ENCODE results near the gene CPEB3.
"Not testable (repeated sequence)": the region's sequence is repeated elsewhere in the genome, so short reads cannot be mapped to it uniquely, and the experiment has no call there.

CPEB3 gene

GRCh38 chr10:92142949-92143348 lies 147.9 kb downstream of the CPEB3 start:
- ATAC-seq (ENCODE audit: insufficient read depth, low read depth) = no peak

GRCh38 chr10:92142512-92142911 lies 148.4 kb downstream of the CPEB3 start:
- no peak overlapping the region for H3K27ac ChIP-seq (ENCODE audit: low read length)
- H3K4me3 ChIP-seq (ENCODE audit: low read depth in 1 of 2, low read length in 2 of 2) = no peak overlapping the region
- TF ChIP-seq EZH2 (IDR thresholded peaks at IDR 0.05; ENCODE audit: borderline replicate concordance, low read depth, low read length, severe bottlenecking) (no peak), CTCF (IDR thresholded peaks at IDR 0.05; ENCODE audit: borderline replicate concordance, extremely low read depth, low read length, poor library complexity, severe bottlenecking) (no peak)
- H2AFZ ChIP-seq (ENCODE audit: low read depth, low read length) = no peak overlapping the region
- no peak overlapping the region for H3K4me2 ChIP-seq (ENCODE audit: insufficient read depth, low read length)
- no peaks in the 10 kb centered on the region for H3K4me1 ChIP-seq (ENCODE audit: insufficient read depth, low read length)
- no peaks in the 10 kb centered on the region for H3K27me3 ChIP-seq (ENCODE audit: insufficient read depth, low read length, poor library complexity)
- DNase-seq (no peak), ATAC-seq (ENCODE audit: insufficient read depth, low read depth) (no peak)
- H3K9me3 ChIP-seq (ENCODE audit: insufficient read depth, low read length, severe bottlenecking) = no peaks in the 10 kb centered on the region
- no peaks in the 10 kb centered on the region for H3K79me2 ChIP-seq (ENCODE audit: insufficient read depth, low read length)
- H4K20me1 ChIP-seq (ENCODE audit: insufficient read depth, low read length) = no peaks in the 10 kb centered on the region
- H3K36me3 ChIP-seq (ENCODE audit: insufficient read depth, low read length) = no peaks in the 10 kb centered on the region
- H3K9ac ChIP-seq (ENCODE audit: low read depth, low read length) = no peak overlapping the region

More at GRCh38 chr10:92142949-92143348, 147.9 kb downstream of the CPEB3 start:
- Histone ChIP-seq H3K27me3 (ENCODE audit: insufficient read depth, low read length, poor library complexity) (no peaks in the 10 kb centered on the region), H3K4me1 (ENCODE audit: insufficient read depth, low read length) (no peaks in the 10 kb centered on the region), H3K9me3 (ENCODE audit: insufficient read depth, low read length, severe bottlenecking) (no peaks in the 10 kb centered on the region), H3K4me3 (ENCODE audit: low read depth in 1 of 2, low read length in 2 of 2) (no peak overlapping the region), H3K4me2 (ENCODE audit: insufficient read depth, low read length) (no peak overlapping the region), H4K20me1 (ENCODE audit: insufficient read depth, low read length) (no peaks in the 10 kb centered on the region), H3K9ac (ENCODE audit: low read depth, low read length) (no peak overlapping the region), H3K36me3 (ENCODE audit: insufficient read depth, low read length) (no peaks in the 10 kb centered on the region), H2AFZ (ENCODE audit: low read depth, low read length) (no peak overlapping the region), H3K79me2 (ENCODE audit: insufficient read depth, low read length) (no peaks in the 10 kb centered on the region), H3K27ac (ENCODE audit: low read length) (no peak overlapping the region)
- no peak for TF ChIP-seq EZH2 (IDR thresholded peaks at IDR 0.05; ENCODE audit: borderline replicate concordance, low read depth, low read length, severe bottlenecking)
- TF ChIP-seq CTCF (IDR thresholded peaks at IDR 0.05; ENCODE audit: borderline replicate concordance, extremely low read depth, low read length, poor library complexity, severe bottlenecking) = no peak
- DNase-seq = no peak

GRCh38 chr10:92141147-92141546 lies 149.7 kb downstream of the CPEB3 start:
- not testable (repeated sequence) for H3K9ac ChIP-seq (ENCODE audit: low read depth, low read length); ATAC-seq (ENCODE audit: insufficient read depth, low read depth); H3K4me3 ChIP-seq (ENCODE audit: low read depth in 1 of 2, low read length in 2 of 2); H3K4me2 ChIP-seq (ENCODE audit: insufficient read depth, low read length); H3K4me1 ChIP-seq (ENCODE audit: insufficient read depth, low read length); H3K27me3 ChIP-seq (ENCODE audit: insufficient read depth, low read length, poor library complexity); H3K79me2 ChIP-seq (ENCODE audit: insufficient read depth, low read length); H2AFZ ChIP-seq (ENCODE audit: low read depth, low read length); H3K9me3 ChIP-seq (ENCODE audit: insufficient read depth, low read length, severe bottlenecking); H4K20me1 ChIP-seq (ENCODE audit: insufficient read depth, low read length); DNase-seq; H3K36me3 ChIP-seq (ENCODE audit: insufficient read depth, low read length); H3K27ac ChIP-seq (ENCODE audit: low read length)

- ATAC-seq (ENCODE audit: insufficient read depth, low read depth); DNase-seq; H3K27me3 ChIP-seq (ENCODE audit: insufficient read depth, low read length, poor library complexity); H2AFZ ChIP-seq (ENCODE audit: low read depth, low read length); H3K4me1 ChIP-seq (ENCODE audit: insufficient read depth, low read length); H3K27ac ChIP-seq (ENCODE audit: low read length); H4K20me1 ChIP-seq (ENCODE audit: insufficient read depth, low read length); H3K36me3 ChIP-seq (ENCODE audit: insufficient read depth, low read length); H3K4me2 ChIP-seq (ENCODE audit: insufficient read depth, low read length); H3K9ac ChIP-seq (ENCODE audit: low read depth, low read length); H3K9me3 ChIP-seq (ENCODE audit: insufficient read depth, low read length, severe bottlenecking); H3K79me2 ChIP-seq (ENCODE audit: insufficient read depth, low read length); H3K4me3 ChIP-seq (ENCODE audit: low read depth in 1 of 2, low read length in 2 of 2): not testable (repeated sequence)
Observed at GRCh38 chr10:92134049-92134448, 156.8 kb downstream of the CPEB3 start.
